ENCODE measurements around the gene ELL3.
A peak's percentile ranks its signal among the peaks of the same experiment; 100 is the strongest.

ELL3 gene

DNA sequence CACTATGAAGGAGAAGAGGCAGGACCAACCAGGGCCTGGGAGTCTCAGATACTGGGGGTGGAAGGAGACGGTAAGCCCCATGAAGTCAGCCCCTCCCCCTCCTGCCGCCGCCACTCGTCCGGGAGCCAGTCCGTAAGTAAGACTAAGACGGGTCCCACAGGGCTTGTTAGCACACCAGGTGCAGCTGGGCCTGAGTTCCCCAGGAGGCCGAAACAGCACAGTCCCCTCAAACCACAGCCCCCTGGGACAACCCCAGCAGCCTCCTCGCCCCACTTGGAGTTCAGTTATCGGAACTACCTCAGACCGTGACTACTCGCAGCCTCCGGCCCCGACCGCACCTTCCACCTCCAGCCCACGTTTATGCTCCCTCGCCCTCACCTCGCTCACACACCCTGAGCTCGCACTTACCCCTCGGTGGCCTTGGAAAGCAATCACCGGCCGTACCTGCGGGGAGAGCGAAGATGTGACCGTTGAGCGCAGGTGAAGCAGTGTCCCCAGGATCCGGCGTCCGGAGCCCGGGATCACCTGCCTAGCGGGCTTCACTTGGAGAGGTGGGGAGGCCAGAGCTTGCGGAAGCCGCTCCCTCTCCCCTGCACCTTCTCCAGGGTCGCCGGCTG, 557 bp downstream of the ELL3 start:
- H3K4me3 ChIP-seq (ENCODE audit: low read depth, low read length): peak overlapping the region; percentile 74
- peak; percentile 87 for DNase-seq (ENCODE audit: low read depth)
- TF ChIP-seq MYC (IDR thresholded peaks at IDR 0.05; ENCODE audit: low read depth, low read length): peak; percentile 58
- TF ChIP-seq POLR2A (IDR thresholded peaks at IDR 0.05; ENCODE audit: extremely low read depth, insufficient read length): no peak
- TF ChIP-seq, protein P1, sequence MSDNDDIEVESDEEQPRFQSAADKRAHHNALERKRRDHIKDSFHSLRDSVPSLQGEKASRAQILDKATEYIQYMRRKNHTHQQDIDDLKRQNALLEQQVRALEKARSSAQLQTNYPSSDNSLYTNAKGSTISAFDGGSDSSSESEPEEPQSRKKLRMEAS (IDR thresholded peaks at IDR 0.05; ENCODE audit: low read depth, low read length): peak; percentile 40; the same call in 1 of the 2 replicates
- TF ChIP-seq, protein P2, sequence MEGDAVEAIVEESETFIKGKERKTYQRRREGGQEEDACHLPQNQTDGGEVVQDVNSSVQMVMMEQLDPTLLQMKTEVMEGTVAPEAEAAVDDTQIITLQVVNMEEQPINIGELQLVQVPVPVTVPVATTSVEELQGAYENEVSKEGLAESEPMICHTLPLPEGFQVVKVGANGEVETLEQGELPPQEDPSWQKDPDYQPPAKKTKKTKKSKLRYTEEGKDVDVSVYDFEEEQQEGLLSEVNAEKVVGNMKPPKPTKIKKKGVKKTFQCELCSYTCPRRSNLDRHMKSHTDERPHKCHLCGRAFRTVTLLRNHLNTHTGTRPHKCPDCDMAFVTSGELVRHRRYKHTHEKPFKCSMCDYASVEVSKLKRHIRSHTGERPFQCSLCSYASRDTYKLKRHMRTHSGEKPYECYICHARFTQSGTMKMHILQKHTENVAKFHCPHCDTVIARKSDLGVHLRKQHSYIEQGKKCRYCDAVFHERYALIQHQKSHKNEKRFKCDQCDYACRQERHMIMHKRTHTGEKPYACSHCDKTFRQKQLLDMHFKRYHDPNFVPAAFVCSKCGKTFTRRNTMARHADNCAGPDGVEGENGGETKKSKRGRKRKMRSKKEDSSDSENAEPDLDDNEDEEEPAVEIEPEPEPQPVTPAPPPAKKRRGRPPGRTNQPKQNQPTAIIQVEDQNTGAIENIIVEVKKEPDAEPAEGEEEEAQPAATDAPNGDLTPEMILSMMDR (IDR thresholded peaks at IDR 0.05; ENCODE audit: low read depth, low read length): no peak

DNA sequence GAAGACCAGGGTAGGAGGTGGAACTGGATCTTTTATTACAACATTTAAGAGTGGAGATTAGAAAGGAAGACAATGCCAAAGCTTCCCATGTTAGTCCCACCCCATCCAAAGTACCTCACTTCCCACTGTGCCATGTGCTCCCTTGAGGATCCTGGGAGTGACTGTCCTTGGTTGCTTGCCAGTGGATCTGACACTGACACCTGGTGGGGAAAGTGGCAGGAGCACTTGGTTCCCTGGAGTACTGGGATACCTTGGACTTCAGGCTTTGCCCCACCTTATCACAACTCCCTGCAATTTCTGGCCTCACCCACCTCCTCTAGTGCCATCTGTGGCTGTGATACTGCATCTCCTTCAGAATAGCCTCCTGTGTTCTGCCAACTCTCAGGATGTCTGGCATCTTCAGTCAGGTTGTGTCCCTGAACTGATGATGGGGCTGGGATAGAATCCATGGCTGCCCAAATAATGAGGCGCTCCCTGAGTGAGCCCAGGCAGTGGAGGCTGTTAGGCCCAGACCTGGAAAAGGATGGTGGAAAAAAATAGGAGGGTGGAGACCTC, 1.3 kb downstream of the ELL3 start:
- peak overlapping the region; percentile 74 for H3K4me3 ChIP-seq (ENCODE audit: low read depth, low read length)

DNA sequence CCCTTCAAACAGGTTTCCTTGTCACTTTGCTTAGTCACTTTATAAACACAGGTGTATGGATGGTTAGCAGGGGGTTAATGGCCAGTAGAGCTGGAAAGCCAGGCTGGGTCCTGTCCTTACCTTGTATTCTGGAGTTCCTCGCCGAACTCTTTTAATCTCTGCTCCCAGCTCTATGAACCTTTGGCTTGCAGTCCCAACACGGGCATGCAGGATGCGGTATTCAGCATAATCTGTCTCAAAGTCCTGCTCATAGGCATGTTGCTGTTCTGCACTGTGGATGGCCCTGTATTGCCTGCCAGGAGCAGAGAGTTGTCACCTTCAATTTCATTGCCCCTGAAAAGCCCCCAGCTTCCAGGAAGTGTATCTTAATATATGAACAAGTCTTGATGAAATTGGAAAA, 2.7 kb downstream of the ELL3 start:
- H3K4me3 ChIP-seq (ENCODE audit: low read depth, low read length): no peak overlapping the region
- TF ChIP-seq, protein P2 (IDR thresholded peaks at IDR 0.05; ENCODE audit: low read depth, low read length): no peak
- no peak for TF ChIP-seq POLR2A (IDR thresholded peaks at IDR 0.05; ENCODE audit: extremely low read depth, insufficient read length)
- TF ChIP-seq MYC (IDR thresholded peaks at IDR 0.05; ENCODE audit: low read depth, low read length): no peak
- TF ChIP-seq, protein P1 (IDR thresholded peaks at IDR 0.05; ENCODE audit: low read depth, low read length): no peak
- no peak for DNase-seq (ENCODE audit: low read depth)

More for the DNA sequence above, 1.3 kb downstream of the ELL3 start:
- peak; percentile 39 for DNase-seq (ENCODE audit: low read depth)
- TF ChIP-seq, protein P1 (IDR thresholded peaks at IDR 0.05; ENCODE audit: low read depth, low read length): no peak
- TF ChIP-seq, protein P2 (IDR thresholded peaks at IDR 0.05; ENCODE audit: low read depth, low read length): no peak
- TF ChIP-seq MYC (IDR thresholded peaks at IDR 0.05; ENCODE audit: low read depth, low read length): no peak
- no peak for TF ChIP-seq POLR2A (IDR thresholded peaks at IDR 0.05; ENCODE audit: extremely low read depth, insufficient read length)

DNA sequence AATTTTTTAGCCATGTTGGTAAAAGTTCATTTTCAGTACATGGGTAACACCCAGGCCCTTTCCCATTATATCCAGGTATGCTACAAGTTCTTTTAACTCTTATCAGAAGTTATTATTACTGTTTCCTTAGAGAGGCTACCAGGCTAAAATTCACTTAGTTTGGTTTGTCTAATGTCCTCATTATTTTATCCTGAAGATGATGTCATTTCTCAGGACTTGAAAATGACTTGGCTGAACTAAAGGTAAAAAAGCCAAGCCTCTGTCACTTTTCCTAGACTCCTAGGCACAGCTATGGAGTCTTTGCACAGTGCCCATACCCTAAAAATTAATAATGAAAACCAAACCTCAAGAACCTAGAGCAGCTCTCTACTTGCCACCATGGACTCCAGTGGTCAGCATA, 4.1 kb downstream of the ELL3 start:
- no peak overlapping the region for H3K4me3 ChIP-seq (ENCODE audit: low read depth, low read length)
- DNase-seq (ENCODE audit: low read depth): no peak
- TF ChIP-seq POLR2A (IDR thresholded peaks at IDR 0.05; ENCODE audit: extremely low read depth, insufficient read length): no peak
- TF ChIP-seq, protein P2 (IDR thresholded peaks at IDR 0.05; ENCODE audit: low read depth, low read length): no peak
- no peak for TF ChIP-seq MYC (IDR thresholded peaks at IDR 0.05; ENCODE audit: low read depth, low read length)
- TF ChIP-seq, protein P1 (IDR thresholded peaks at IDR 0.05; ENCODE audit: low read depth, low read length): no peak

DNA sequence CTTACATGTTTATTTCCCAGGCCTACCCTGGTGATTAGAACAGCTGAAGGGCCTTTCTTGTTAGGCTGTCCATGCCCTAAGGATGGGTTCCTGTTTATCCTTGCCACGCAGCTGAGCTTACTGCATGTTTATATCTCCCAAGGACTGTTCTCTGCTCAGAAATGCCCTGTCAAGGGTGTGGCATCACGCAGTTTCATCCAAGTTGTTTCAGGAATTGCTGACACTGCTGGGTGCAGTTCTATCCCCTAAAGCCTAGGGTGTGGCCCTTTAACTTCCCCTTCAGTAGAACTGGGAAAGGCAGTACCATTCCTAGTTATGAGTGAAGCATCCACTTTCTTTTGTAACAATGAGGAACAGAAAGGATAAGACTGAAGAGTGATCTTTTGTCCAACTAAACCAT, 5.0 kb downstream of the ELL3 start:
- no peak for DNase-seq (ENCODE audit: low read depth)
- TF ChIP-seq, protein P2 (IDR thresholded peaks at IDR 0.05; ENCODE audit: low read depth, low read length): no peak
- no peak for TF ChIP-seq MYC (IDR thresholded peaks at IDR 0.05; ENCODE audit: low read depth, low read length)
- TF ChIP-seq POLR2A (IDR thresholded peaks at IDR 0.05; ENCODE audit: extremely low read depth, insufficient read length): no peak
- TF ChIP-seq, protein P1 (IDR thresholded peaks at IDR 0.05; ENCODE audit: low read depth, low read length): no peak
- no peak overlapping the region for H3K4me3 ChIP-seq (ENCODE audit: low read depth, low read length)

All from NB4 (cell line).